UCSD-AML1 (cell line): ENCODE results near the gene PEX14.

Experiments used
- DNase-seq: peaks from one replicate; lab custom pipeline; 2025; ENCODE audit not compliant: unreplicated experiment; lab: John Stamatoyannopoulos, UW

Gene PEX14

GRCh38 chr1:10615332-10615731 lies 140.6 kb downstream of the PEX14 start:
- no peak for DNase-seq

GRCh38 chr1:10615932-10616671 lies 141.4 kb downstream of the PEX14 start:
- no peak for DNase-seq

GRCh38 chr1:10616696-10617095 lies 141.9 kb downstream of the PEX14 start:
- DNase-seq: no peak

- DNase-seq: no peak
Measured at GRCh38 chr1:10617318-10617717, 142.6 kb downstream of the PEX14 start.

- DNase-seq: no peak
Measured at GRCh38 chr1:10617931-10618885, 143.5 kb downstream of the PEX14 start.

- DNase-seq: no peak
Measured at GRCh38 chr1:10620776-10621175, 146.0 kb downstream of the PEX14 start.

- no peak for DNase-seq
Measured at GRCh38 chr1:10621906-10622305, 147.2 kb downstream of the PEX14 start.

GRCh38 chr1:10622910-10623685 lies 148.3 kb downstream of the PEX14 start:
- DNase-seq: no peak

- no peak for DNase-seq
Measured at GRCh38 chr1:10623686-10624145, 149.0 kb downstream of the PEX14 start.

GRCh38 chr1:10624256-10625050 lies 149.7 kb downstream of the PEX14 start:
- no peak for DNase-seq

- DNase-seq: no peak
Measured at GRCh38 chr1:10625076-10625475, 150.3 kb downstream of the PEX14 start.

GRCh38 chr1:10625554-10625953 lies 150.8 kb downstream of the PEX14 start:
- no peak for DNase-seq

- no peak for DNase-seq
Measured at GRCh38 chr1:10626131-10626731, 151.5 kb downstream of the PEX14 start.

- DNase-seq: no peak
Measured at GRCh38 chr1:10626791-10627410, 152.2 kb downstream of the PEX14 start.

- DNase-seq: no peak
Measured at GRCh38 chr1:10628685-10629084, 153.9 kb downstream of the PEX14 start.

- DNase-seq: no peak
Measured at GRCh38 chr1:10629091-10629815, 154.5 kb downstream of the PEX14 start.

- DNase-seq: peak; percentile 30
Measured at GRCh38 chr1:10629816-10630571, 155.2 kb downstream of the PEX14 start.

- DNase-seq: no peak
Measured at GRCh38 chr1:10630661-10631120, 155.9 kb downstream of the PEX14 start.
